H1 (cell line): ENCODE results near the gene RUVBL1. TPM values are rescaled to one million over a fixed set of nuclear protein-coding genes. Genes with fewer than 3 reads are reported as not detected.

Source experiments
- E2F6 ChIP-seq: IDR thresholded peaks from 2 replicates; pipeline ENCODE4 v1.6.1; 2012; ENCODE audit warnings: inconsistent platforms
- EGR1 ChIP-seq: IDR thresholded peaks from 2 replicates; pipeline ENCODE4 v1.6.1; 2011; ENCODE audit warnings: low read depth, low read length, borderline replicate concordance
- EP300 ChIP-seq, 2 experiments: IDR thresholded peaks; 1 replicate in 1 of 2; 2 replicates in 1 of 2; pipeline ENCODE4 v1.6.1; 2011 to 2012; ENCODE audit warnings: low read depth in 2 of 2, low read length in 2 of 2, mild to moderate bottlenecking in 2 of 2, borderline replicate concordance in 1 of 2, inconsistent platforms in 1 of 2, moderate library complexity in 1 of 2
- EZH2 ChIP-seq: fragments of 200-600 bp; sonication (generic); IDR thresholded peaks from 2 replicates; pipeline ENCODE4 v1.7.1; 2012; ENCODE audit warnings: low read depth, mild to moderate bottlenecking, moderate library complexity, low read length, inconsistent platforms; ENCODE audit not compliant: severe bottlenecking
- POLR2A ChIP-seq, 2 experiments: IDR thresholded peaks; 1 replicate in 1 of 2; 2 replicates in 1 of 2; pipeline ENCODE4 v1.6.1; 2011; ENCODE audit warnings: low read depth in 2 of 2, low read length in 2 of 2, mild to moderate bottlenecking in 2 of 2; ENCODE audit errors: control extremely low read depth in 1 of 2
- SP2 ChIP-seq: IDR thresholded peaks from 2 replicates; pipeline ENCODE4 v1.6.1; 2012; ENCODE audit warnings: mild to moderate bottlenecking, low read length, inconsistent platforms
- polyA plus RNA-seq, 7 experiments: library from polyadenylated mRNA; depleted of rRNA in 3 of 7; stranded (reverse) in 5 of 7; unstranded in 2 of 7; fragments of >200 nt in 5 of 7; fragments of 200-250 nt in 2 of 7; gene quantifications; 1 replicate in 5 of 7; 2 replicates in 1 of 7; 4 replicates in 1 of 7; pipeline versions ENCODE4 v1.2.1 to v1.2.3, GENCODE V29; 2011 to 2013; ENCODE audit warnings: missing spikeins in 2 of 7, mixed read lengths in 2 of 7
- total RNA-seq: library from RNA; stranded (reverse); fragmentation: NEBNext Ultra II Directional; extraction: Animal tissue kit (Norgen Biotek cat#: 25700); gene quantifications from 2 replicates; pipeline ENCODE4 v1.2.1, GENCODE V29; 2021
- TF ChIP-seq, protein P1 (sequence below): IDR thresholded peaks from 2 replicates; pipeline ENCODE4 v1.6.1; 2012; ENCODE audit warnings: inconsistent platforms

Gene RUVBL1
- total and polyA plus RNA-seq, 2 of the 8 experiments (the other 6 are each of a cell fraction or from before 2014, with no cell fraction given) = 112 to 135 TPM

GRCh38 chr3:128167646-128167972 lies 44.0 kb upstream of the RUVBL1 start (continued):
- no peak for TF ChIP-seq E2F6
- no peak for TF ChIP-seq POLR2A (IDR thresholded peaks at IDR 0.05; ENCODE audit: control extremely low read depth in 1 of 2, low read depth in 2 of 2, low read length in 2 of 2)
- TF ChIP-seq, protein P1, sequence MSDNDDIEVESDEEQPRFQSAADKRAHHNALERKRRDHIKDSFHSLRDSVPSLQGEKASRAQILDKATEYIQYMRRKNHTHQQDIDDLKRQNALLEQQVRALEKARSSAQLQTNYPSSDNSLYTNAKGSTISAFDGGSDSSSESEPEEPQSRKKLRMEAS = no peak
- no peak for TF ChIP-seq EGR1
- no peak for TF ChIP-seq EP300 (IDR thresholded peaks at IDR 0.05; ENCODE audit: borderline replicate concordance in 1 of 2, low read depth in 2 of 2, low read length in 2 of 2)
- TF ChIP-seq EZH2 = no peak
- TF ChIP-seq SP2 = no peak
